CD14-positive monocyte (primary cell): ENCODE results near the gene ELP2. TPM values are rescaled to one million over a fixed set of nuclear protein-coding genes. Genes with fewer than 3 reads are reported as not detected.

Experiments used
- DNase-seq, 3 donors: peaks; one replicate each; pipeline ENCODE4 v3.0.0-alpha.2; 2011 to 2022
- H2AFZ ChIP-seq: 2 replicates; pipeline ENCODE4 v1.6.0; 2012; ENCODE audit warnings: mild to moderate bottlenecking, low read depth, low read length, inconsistent platforms; ENCODE audit not compliant: insufficient read depth, poor library complexity, severe bottlenecking
- H3K27ac ChIP-seq, 2 donors: 1 replicate in 1 of 2; 2 replicates in 1 of 2; pipeline ENCODE4 v1.5.1; 2012 to 2013; ENCODE audit warnings: low read length in 2 of 2, control low read depth in 1 of 2, inconsistent platforms in 1 of 2, low read depth in 1 of 2, mild to moderate bottlenecking in 1 of 2
- H3K27me3 ChIP-seq, 2 donors: one replicate each; pipeline versions ENCODE4 v1.6.0 to v1.6.1; 2011 to 2013; ENCODE audit warnings: low read length in 2 of 2; ENCODE audit not compliant: control insufficient read depth in 2 of 2, insufficient read depth in 2 of 2
- H3K36me3 ChIP-seq, 2 donors: replicated peaks in 1 of 2; 1 replicate in 1 of 2; 2 replicates in 1 of 2; pipeline versions ENCODE4 v1.5.1 to v1.6.1; 2012 to 2013; ENCODE audit warnings: low read length in 2 of 2, control low read depth in 1 of 2, inconsistent platforms in 1 of 2, mild to moderate bottlenecking in 1 of 2; ENCODE audit not compliant: insufficient read depth in 2 of 2, control insufficient read depth in 1 of 2
- H3K4me1 ChIP-seq, 2 donors: 1 replicate in 1 of 2; 2 replicates in 1 of 2; pipeline versions ENCODE4 v1.5.1 to v1.6.1; 2012 to 2013; ENCODE audit warnings: low read length in 2 of 2, control low read depth in 1 of 2, inconsistent platforms in 1 of 2, mild to moderate bottlenecking in 1 of 2, moderate library complexity in 1 of 2; ENCODE audit not compliant: insufficient read depth in 2 of 2, control insufficient read depth in 1 of 2
- H3K4me2 ChIP-seq: replicated peaks from 2 replicates; pipeline ENCODE3; 2012; ENCODE audit warnings: low read length, moderate library complexity, mild to moderate bottlenecking; ENCODE audit not compliant: poor library complexity, severe bottlenecking; ENCODE audit errors: extremely low read depth
- H3K4me3 ChIP-seq, 3 experiments: fragments of 200-600 bp in 1 of 3; sonication (generic) in 1 of 3; replicated peaks in 1 of 3; 1 replicate in 2 of 3; 2 replicates in 1 of 3; pipeline ENCODE4 v1.5.1; 2011 to 2013; ENCODE audit warnings: low read length in 3 of 3, mild to moderate bottlenecking in 3 of 3, control low read depth in 2 of 3, low read depth in 2 of 3, inconsistent platforms in 1 of 3, moderate library complexity in 1 of 3
- H3K79me2 ChIP-seq: 2 replicates; pipeline ENCODE4 v1.6.0; 2012; ENCODE audit warnings: mild to moderate bottlenecking, control low read depth, inconsistent platforms, low read length, moderate library complexity; ENCODE audit not compliant: insufficient read depth
- H3K9ac ChIP-seq: 2 replicates; pipeline ENCODE4 v1.6.0; 2017; ENCODE audit warnings: low read length, mild to moderate bottlenecking; ENCODE audit not compliant: insufficient read depth, poor library complexity, severe bottlenecking
- H3K9me3 ChIP-seq, 2 donors: replicated peaks in 1 of 2; 1 replicate in 1 of 2; 2 replicates in 1 of 2; pipeline versions ENCODE4 v1.5.1 to v1.6.1; 2012 to 2013; ENCODE audit warnings: low read length in 2 of 2, control low read depth in 1 of 2; ENCODE audit not compliant: control insufficient read depth in 1 of 2, insufficient read depth in 1 of 2
- H4K20me1 ChIP-seq: 2 replicates; pipeline ENCODE4 v1.6.0; 2012; ENCODE audit warnings: mild to moderate bottlenecking, low read length, control low read depth, moderate library complexity; ENCODE audit not compliant: insufficient read depth
- H3K27ac Mint-ChIP-seq, 7 donors: one replicate each; pipeline ENCODE4 v1.8.0; 2020; ENCODE audit warnings: mild to moderate bottlenecking in 7 of 7, mixed read lengths in 7 of 7, moderate library complexity in 6 of 7, inconsistent platforms in 2 of 7
- H3K27me3 Mint-ChIP-seq, 3 donors: one replicate each; pipeline ENCODE4 v1.8.0; 2021 to 2022; ENCODE audit warnings: low read depth in 3 of 3, mild to moderate bottlenecking in 3 of 3, mixed read lengths in 3 of 3, moderate library complexity in 3 of 3, inconsistent platforms in 1 of 3
- H3K36me3 Mint-ChIP-seq, 2 donors: one replicate each; pipeline ENCODE4 v1.8.0; 2020; ENCODE audit warnings: mixed read lengths in 2 of 2, inconsistent platforms in 1 of 2, mild to moderate bottlenecking in 1 of 2
- H3K4me1 Mint-ChIP-seq: one replicate; pipeline ENCODE4 v1.8.0; 2020; ENCODE audit warnings: mild to moderate bottlenecking, mixed read lengths
- H3K4me3 Mint-ChIP-seq, 2 donors: one replicate each; pipeline ENCODE4 v1.8.0; 2020; ENCODE audit warnings: mild to moderate bottlenecking in 2 of 2, mixed read lengths in 2 of 2, moderate library complexity in 1 of 2
- H3K9me3 Mint-ChIP-seq, 7 donors: one replicate each; pipeline ENCODE4 v1.8.0; 2020 to 2022; ENCODE audit warnings: mixed read lengths in 7 of 7, mild to moderate bottlenecking in 6 of 7, moderate library complexity in 6 of 7, inconsistent platforms in 2 of 7
- WGBS: methylation state at CpG from one replicate; pipeline ENCODE4 v1.1.5; 2013; ENCODE audit warnings: missing lambda C conversion rate; ENCODE audit not compliant: insufficient coverage; 5-methylcytosine and 5-hydroxymethylcytosine counted together
- intact Hi-C, 2 donors: fragments of 100-400 bp; cut with micrococcal nuclease; formaldehyde crosslinking; loops; one replicate each; pipeline versions ENCODE4 v1.15.0 to v1.15.1; 2023
- polyA plus RNA-seq, 3 donors: library from polyadenylated mRNA; depleted of rRNA in 1 of 3; unstranded in 2 of 3; stranded (reverse) in 1 of 3; fragments of 300-500 nt in 2 of 3; fragments of >200 nt in 1 of 3; fragmentation: Illumina TruSeq in 2 of 3; gene quantifications; 1 replicate in 2 of 3; 2 replicates in 1 of 3; pipeline ENCODE4 v1.2.3, GENCODE V29; 2012 to 2021
- TF ChIP-seq, protein P1 (sequence below): fragments of 200-600 bp; IDR thresholded peaks from one replicate; pipeline ENCODE4 v1.8.0; 2022; ENCODE audit warnings: antibody characterized with exemption, mild to moderate bottlenecking

Gene ELP2
- polyA plus RNA-seq, 3 donors: 24.8 to 52.5 (median 27.1) TPM

DNA sequence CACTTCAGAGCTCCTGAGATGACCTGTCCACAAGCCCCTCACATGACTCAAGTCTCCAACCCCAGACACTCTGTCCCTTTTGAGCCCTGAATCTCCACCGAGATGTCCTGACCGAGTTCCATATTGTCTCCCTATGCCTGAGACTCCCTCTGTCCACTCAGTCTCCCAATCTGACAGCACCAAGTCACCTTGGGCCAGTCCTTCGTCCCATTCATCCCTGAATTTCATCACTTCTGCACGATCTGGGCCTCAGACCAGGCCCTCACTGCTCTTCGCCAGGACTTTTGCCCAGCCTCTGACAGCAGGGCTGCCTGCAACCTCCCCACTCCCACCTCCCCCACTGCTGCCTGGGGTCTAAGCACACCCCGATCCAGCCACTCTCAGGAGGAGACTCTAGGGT, 53.3 kb downstream of the ELP2 start:
- peaks cover 0 to 4% of the 10 kb centered on the region in 2 donors for H3K36me3 Mint-ChIP-seq
- TF ChIP-seq, protein P1, sequence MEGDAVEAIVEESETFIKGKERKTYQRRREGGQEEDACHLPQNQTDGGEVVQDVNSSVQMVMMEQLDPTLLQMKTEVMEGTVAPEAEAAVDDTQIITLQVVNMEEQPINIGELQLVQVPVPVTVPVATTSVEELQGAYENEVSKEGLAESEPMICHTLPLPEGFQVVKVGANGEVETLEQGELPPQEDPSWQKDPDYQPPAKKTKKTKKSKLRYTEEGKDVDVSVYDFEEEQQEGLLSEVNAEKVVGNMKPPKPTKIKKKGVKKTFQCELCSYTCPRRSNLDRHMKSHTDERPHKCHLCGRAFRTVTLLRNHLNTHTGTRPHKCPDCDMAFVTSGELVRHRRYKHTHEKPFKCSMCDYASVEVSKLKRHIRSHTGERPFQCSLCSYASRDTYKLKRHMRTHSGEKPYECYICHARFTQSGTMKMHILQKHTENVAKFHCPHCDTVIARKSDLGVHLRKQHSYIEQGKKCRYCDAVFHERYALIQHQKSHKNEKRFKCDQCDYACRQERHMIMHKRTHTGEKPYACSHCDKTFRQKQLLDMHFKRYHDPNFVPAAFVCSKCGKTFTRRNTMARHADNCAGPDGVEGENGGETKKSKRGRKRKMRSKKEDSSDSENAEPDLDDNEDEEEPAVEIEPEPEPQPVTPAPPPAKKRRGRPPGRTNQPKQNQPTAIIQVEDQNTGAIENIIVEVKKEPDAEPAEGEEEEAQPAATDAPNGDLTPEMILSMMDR: no peak

DNA sequence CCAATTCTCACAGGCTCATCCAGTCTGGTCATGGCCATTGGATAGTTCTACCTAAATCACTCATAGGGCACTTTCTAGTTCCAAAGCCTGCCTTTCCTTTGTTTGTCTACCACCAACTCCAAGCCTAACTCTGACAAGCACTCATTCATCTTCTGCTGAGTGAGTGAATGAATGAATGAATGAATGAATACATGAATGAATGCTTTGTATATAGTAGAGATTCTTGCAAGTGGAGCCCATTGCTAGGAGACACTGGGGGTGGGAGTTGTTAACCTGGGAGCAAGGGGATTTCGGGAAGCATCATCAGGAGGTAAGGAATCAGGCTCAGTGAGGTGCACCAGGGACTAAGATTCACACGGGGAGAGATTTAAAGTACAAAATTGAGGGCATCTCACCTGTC, 54.3 kb downstream of the ELP2 start:
- peaks cover 29 to 53% (median 37%) of the 10 kb centered on the region in 3 donors for H3K27me3 Mint-ChIP-seq
- intact Hi-C loops: no loop called here
- WGBS: 100% methylated on average over 1 of the region's 2 CpGs

More for the DNA sequence above, 53.3 kb downstream of the ELP2 start:
- Histone ChIP-seq H3K4me1 (peaks cover 25 to 32% of the 10 kb centered on the region in 2 donors), H3K27me3 (peaks cover 6 to 26% of the 10 kb centered on the region in 2 donors), H3K4me2 (no peak overlapping the region), H3K9me3 (peaks cover 0 to 5% of the 10 kb centered on the region in 2 donors), H3K4me3 (no peak overlapping the region), H4K20me1 (no peaks in the 10 kb centered on the region), H3K79me2 (no peaks in the 10 kb centered on the region), H3K27ac (no peak overlapping the region), H2AFZ (no peak overlapping the region), H3K36me3 (peaks cover 0 to under 1% of the 10 kb centered on the region in 2 donors), H3K9ac (no peak overlapping the region)
- H3K4me1 Mint-ChIP-seq: peaks cover 31% of the 10 kb centered on the region
- intact Hi-C loops: no loop called here
- no peaks in the 10 kb centered on the region for H3K9me3 Mint-ChIP-seq
- 94% methylated on average over 6 of the region's 6 CpGs for whole genome bisulfite sequencing
- H3K4me3 Mint-ChIP-seq: no peak overlapping the region
- no peak overlapping the region for H3K27ac Mint-ChIP-seq
- H3K27me3 Mint-ChIP-seq: peaks cover 20 to 44% (median 29%) of the 10 kb centered on the region in 3 donors
- no peak for DNase-seq

More for the DNA sequence above, 54.3 kb downstream of the ELP2 start:
- Histone ChIP-seq H3K27me3 (peaks cover 8 to 36% of the 10 kb centered on the region in 2 donors), H4K20me1 (no peaks in the 10 kb centered on the region), H3K27ac (no peak overlapping the region), H2AFZ (no peak overlapping the region), H3K36me3 (no peaks in the 10 kb centered on the region), H3K4me1 (peaks cover 26 to 32% of the 10 kb centered on the region in 2 donors), H3K79me2 (no peaks in the 10 kb centered on the region), H3K9ac (no peak overlapping the region), H3K4me2 (no peak overlapping the region), H3K9me3 (peaks cover 0 to 9% of the 10 kb centered on the region in 2 donors), H3K4me3 (no peak overlapping the region)
- TF ChIP-seq, protein P1: no peak
- Mint-ChIP-seq H3K27ac (no peak overlapping the region), H3K4me1 (peaks cover 32% of the 10 kb centered on the region), H3K9me3 (peaks cover 0 to 4% (median 0%) of the 10 kb centered on the region in 7 donors), H3K4me3 (no peak overlapping the region), H3K36me3 (peaks cover 0 to 4% of the 10 kb centered on the region in 2 donors)
- DNase-seq: no peak
